A549 (cell line): ENCODE measurements around the gene STEAP1B. TPM values are rescaled to one million over a fixed set of nuclear protein-coding genes. Genes with fewer than 3 reads are reported as not detected.

Experiments
- ATAC-seq, 2 experiments: fragments of 200-7000 bp in 1 of 2; fragments of >200 bp in 1 of 2; cut with Nextera tagmentation in 1 of 2; cut with Tn5 transposase in 1 of 2; 3 replicates each; pipeline versions ENCODE4 v1.8.0 to v1.9.1; 2018 to 2020; ENCODE audit warnings: mild to moderate bottlenecking in 1 of 2, moderate library complexity in 1 of 2
- CTCF ChIA-PET: fragments of 300-600 bp; sonication (Branson Sonifier 250); formaldehyde crosslinking; extraction: SDS; loops from one replicate; lab custom pipeline; 2021; ENCODE audit warnings: antibody characterized with exemption, inconsistent platforms; lab: Yijun Ruan, JAX
- POLR2A ChIA-PET: fragments of 350-600 bp; formaldehyde crosslinking; extraction: SDS; loops from one replicate; lab custom pipeline; 2021; ENCODE audit warnings: antibody characterized with exemption, inconsistent platforms; lab: Yijun Ruan, JAX
- DNase-seq, 2 experiments: peaks; one replicate each; pipeline versions ENCODE4 v3.0.0 to v3.0.0-alpha.2; 2011 to 2016; ENCODE audit warnings: low read depth in 1 of 2, low spot score in 1 of 2
- FAIRE-seq: peaks from 2 replicates; lab custom pipeline; 2011; peaks lifted over from hg19 to GRCh38; lab: Jason Lieb, UNC
- H3K27ac ChIP-seq, 2 experiments: fragments of >200 bp; sonication (Bioruptor Twin); formaldehyde crosslinking; 3 replicates each; pipeline ENCODE4 v1.5.1; 2016 to 2017
- H3K4me1 ChIP-seq: fragments of >200 bp; sonication (Bioruptor Twin); formaldehyde crosslinking; 3 replicates; pipeline ENCODE4 v1.6.1; 2016
- H3K4me2 ChIP-seq: fragments of >200 bp; sonication (Bioruptor Twin); formaldehyde crosslinking; 3 replicates; pipeline ENCODE4 v1.6.1; 2016
- H3K4me3 ChIP-seq: fragments of >200 bp; sonication (Bioruptor Twin); formaldehyde crosslinking; 3 replicates; pipeline ENCODE4 v1.5.1; 2016
- H3K9me3 ChIP-seq: fragments of >200 bp; sonication (Bioruptor Twin); formaldehyde crosslinking; 3 replicates; pipeline ENCODE4 v1.6.1; 2016
- CBX2 ChIP-seq: fragments of 200-600 bp; sonication (generic); IDR thresholded peaks from 2 replicates; pipeline ENCODE4 v1.6.1; 2016; ENCODE audit warnings: low read depth, mild to moderate bottlenecking, borderline replicate concordance
- CEBPB ChIP-seq, 2 experiments: fragments of >200 bp in 1 of 2; sonication (Bioruptor Twin) in 1 of 2; formaldehyde crosslinking in 1 of 2; IDR thresholded peaks; 2 replicates each; pipeline ENCODE4 v1.6.1; 2012 to 2016
- CHD4 ChIP-seq: fragments of 200-600 bp; sonication (generic); IDR thresholded peaks from 2 replicates; pipeline ENCODE4 v1.6.1; 2016; ENCODE audit warnings: antibody characterized with exemption, mild to moderate bottlenecking, borderline replicate concordance
- EHF ChIP-seq: fragments of 250-450 bp; sonication (Bioruptor Pico); IDR thresholded peaks from 2 replicates; pipeline ENCODE4 v1.5.0; 2020; ENCODE audit warnings: mild to moderate bottlenecking
- EP300 ChIP-seq, 2 experiments: fragments of >200 bp; sonication (Bioruptor Twin); formaldehyde crosslinking; IDR thresholded peaks; 2 replicates in 1 of 2; 3 replicates in 1 of 2; pipeline ENCODE4 v1.6.1; 2016 to 2017
- ESRRA ChIP-seq: fragments of 150-350 bp; IDR thresholded peaks from 2 replicates; pipeline ENCODE4 v1.6.1; 2014; ENCODE audit warnings: mild to moderate bottlenecking, low read length, borderline replicate concordance
- HDAC2 ChIP-seq: fragments of 200-600 bp; sonication (generic); IDR thresholded peaks from 2 replicates; pipeline ENCODE4 v1.6.1; 2016
- HEYL ChIP-seq: fragments of 250-450 bp; sonication (Bioruptor Pico); IDR thresholded peaks from 2 replicates; pipeline ENCODE4 v1.8.0; 2021; ENCODE audit warnings: mild to moderate bottlenecking, moderate library complexity
- JUN ChIP-seq, 2 experiments: fragments of >200 bp; sonication (Bioruptor Twin); formaldehyde crosslinking; IDR thresholded peaks; 2 replicates in 1 of 2; 3 replicates in 1 of 2; pipeline ENCODE4 v1.6.1; 2016 to 2017
- MAFK ChIP-seq: fragments of 450-650 bp; IDR thresholded peaks from 2 replicates; pipeline ENCODE4 v1.6.1; 2014; ENCODE audit not compliant: partially characterized antibody
- MAZ ChIP-seq: fragments of 150-350 bp; IDR thresholded peaks from 2 replicates; pipeline ENCODE4 v1.6.1; 2014; ENCODE audit warnings: antibody characterized with exemption, low read depth, low read length, borderline replicate concordance
- MYC ChIP-seq: IDR thresholded peaks from 2 replicates; pipeline ENCODE4 v1.6.1; 2012; ENCODE audit warnings: mild to moderate bottlenecking, inconsistent platforms, low read length, improper control_type of control experiment, borderline replicate concordance
- NFE2L2 ChIP-seq: fragments of 150-350 bp; conservative IDR thresholded peaks from 2 replicates; pipeline ENCODE4 v1.6.1; 2014; ENCODE audit warnings: low read length
- NR3C1 ChIP-seq: fragments of >200 bp; sonication (Bioruptor Twin); formaldehyde crosslinking; IDR thresholded peaks from 3 replicates; pipeline ENCODE4 v1.6.1; 2017
- PBX3 ChIP-seq: IDR thresholded peaks from 2 replicates; pipeline ENCODE4 v1.6.1; 2012
- RAD21 ChIP-seq, 2 experiments: fragments of >200 bp in 1 of 2; sonication (Bioruptor Twin) in 1 of 2; formaldehyde crosslinking in 1 of 2; IDR thresholded peaks in 1 of 2; conservative IDR thresholded peaks in 1 of 2; 2 replicates in 1 of 2; 3 replicates in 1 of 2; pipeline ENCODE4 v1.6.1; 2012 to 2018; ENCODE audit warnings: inconsistent platforms in 1 of 2
- RARB ChIP-seq: fragments of 250-450 bp; sonication (Bioruptor Pico); IDR thresholded peaks from 2 replicates; pipeline ENCODE4 v1.8.0; 2021; ENCODE audit warnings: mild to moderate bottlenecking, moderate library complexity
- REST ChIP-seq: fragments of 200-600 bp; sonication (generic); IDR thresholded peaks from 2 replicates; pipeline ENCODE4 v1.6.1; 2016; ENCODE audit warnings: antibody characterized with exemption, mild to moderate bottlenecking, moderate library complexity
- RFX5 ChIP-seq: fragments of 450-650 bp; IDR thresholded peaks from 2 replicates; pipeline ENCODE4 v1.7.1; 2014; ENCODE audit warnings: antibody characterized with exemption, mild to moderate bottlenecking, moderate library complexity
- RNF2 ChIP-seq: fragments of 200-600 bp; sonication (generic); IDR thresholded peaks from 2 replicates; pipeline ENCODE4 v1.6.1; 2016; ENCODE audit warnings: low read depth, mild to moderate bottlenecking, antibody characterized with exemption, moderate library complexity, borderline replicate concordance
- TFCP2L1 ChIP-seq: fragments of 250-450 bp; sonication (Bioruptor Pico); IDR thresholded peaks from 2 replicates; pipeline ENCODE4 v1.5.0; 2021; ENCODE audit warnings: mild to moderate bottlenecking
- USF2 ChIP-seq: fragments of 450-650 bp; IDR thresholded peaks from 2 replicates; pipeline ENCODE4 v1.6.1; 2014; ENCODE audit warnings: antibody characterized with exemption
- ZNF302 ChIP-seq: fragments of 250-450 bp; sonication (Bioruptor Pico); IDR thresholded peaks from 2 replicates; pipeline ENCODE4 v1.9.0; 2021; ENCODE audit warnings: inconsistent platforms, mild to moderate bottlenecking, moderate library complexity
- ZSCAN20 ChIP-seq: fragments of 250-450 bp; sonication (Bioruptor Pico); IDR thresholded peaks from 2 replicates; pipeline ENCODE4 v1.8.0; 2022; ENCODE audit warnings: mild to moderate bottlenecking, moderate library complexity
- WGBS: methylation state at CpG from one replicate; pipeline ENCODE4 v1.1.6; 2017; ENCODE audit errors: missing lambda C conversion rate; 5-methylcytosine and 5-hydroxymethylcytosine counted together
- polyA plus RNA-seq, 4 experiments: library from polyadenylated mRNA; depleted of rRNA in 3 of 4; stranded (reverse); fragments of >200 nt; fragmentation: RNase III in 1 of 4; extraction: RNeasy Plus Mini Kit Qiagen cat#74134 plus additional on column Dnase treatment in 1 of 4; gene quantifications; 2 replicates in 3 of 4; 3 replicates in 1 of 4; pipeline ENCODE4 v1.2.3, GENCODE V29; 2011 to 2017
- TF ChIP-seq, protein P1 (sequence below): fragments of 150-350 bp; IDR thresholded peaks from 2 replicates; pipeline ENCODE4 v1.6.1; 2014; ENCODE audit warnings: low read depth, mild to moderate bottlenecking, low read length
- TF ChIP-seq, protein P2 (sequence below): fragments of >200 bp; sonication (Bioruptor Twin); formaldehyde crosslinking; IDR thresholded peaks from 2 replicates; pipeline ENCODE4 v1.6.1; 2016

STEAP1B gene
- polyA plus RNA-seq, 2 of the 4 experiments (the other 2 are of a cell fraction): 0.08 to 0.22 TPM

DNA sequence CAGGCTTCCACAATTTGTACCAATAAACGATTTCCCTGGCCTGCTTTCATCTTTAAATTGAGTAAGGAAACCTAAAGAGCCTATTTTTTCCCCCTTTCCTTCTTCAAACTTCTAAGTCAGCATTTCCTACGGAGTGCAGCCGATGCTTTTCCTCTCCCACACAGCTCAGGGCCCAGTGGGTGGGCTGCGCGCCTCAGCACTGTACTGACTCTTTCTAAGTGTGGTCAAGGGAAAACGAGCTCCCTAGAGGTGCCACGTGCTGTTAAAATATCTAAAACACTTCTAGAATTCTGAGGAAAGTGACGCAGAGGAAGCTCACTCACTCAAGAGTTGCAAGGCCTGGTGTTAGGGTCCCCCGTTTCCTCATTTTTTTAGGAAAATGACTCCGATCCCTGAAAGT, 29.0 kb downstream of the STEAP1B start (continued):
- TF ChIP-seq REST: no peak
- TF ChIP-seq TFCP2L1 (CRISPR knock-in tag): no peak
- no peak for TF ChIP-seq HEYL (CRISPR knock-in tag)
- TF ChIP-seq CHD4: no peak
- TF ChIP-seq PBX3: no peak
- no peak for TF ChIP-seq MAFK
- TF ChIP-seq MAZ: no peak

- ATAC-seq (no peak), DNase-seq (no peak), FAIRE-seq (no peak)
- H3K4me2 ChIP-seq: no peak overlapping the region
- no peak overlapping the region for H3K27ac ChIP-seq
- 45% methylated on average over 3 of the region's 3 CpGs for WGBS
- H3K4me1 ChIP-seq: no peaks in the 10 kb centered on the region
- TF ChIP-seq CEBPB (IDR thresholded peaks at IDR 0.05) (no peak), NFE2L2 (no peak), USF2 (no peak), EP300 (IDR thresholded peaks at IDR 0.05) (no peak), MAFK (no peak), HDAC2 (no peak), RARB (CRISPR knock-in tag) (no peak), RFX5 (no peak), JUN (IDR thresholded peaks at IDR 0.05) (no peak), NR3C1 (no peak), ZNF302 (CRISPR knock-in tag) (no peak), HEYL (CRISPR knock-in tag) (no peak)
- TF ChIP-seq, protein P1, sequence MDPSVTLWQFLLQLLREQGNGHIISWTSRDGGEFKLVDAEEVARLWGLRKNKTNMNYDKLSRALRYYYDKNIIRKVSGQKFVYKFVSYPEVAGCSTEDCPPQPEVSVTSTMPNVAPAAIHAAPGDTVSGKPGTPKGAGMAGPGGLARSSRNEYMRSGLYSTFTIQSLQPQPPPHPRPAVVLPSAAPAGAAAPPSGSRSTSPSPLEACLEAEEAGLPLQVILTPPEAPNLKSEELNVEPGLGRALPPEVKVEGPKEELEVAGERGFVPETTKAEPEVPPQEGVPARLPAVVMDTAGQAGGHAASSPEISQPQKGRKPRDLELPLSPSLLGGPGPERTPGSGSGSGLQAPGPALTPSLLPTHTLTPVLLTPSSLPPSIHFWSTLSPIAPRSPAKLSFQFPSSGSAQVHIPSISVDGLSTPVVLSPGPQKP: no peak
- ChIA-PET CTCF (interaction anchor here (1.2 to 1.8 kb wide), 4 partner anchors 9 to 360 kb away, joined by 3 to 8 read pairs (median 3); no protein-coding TSS in a partner anchor), POLR2A (no interaction called here)
- H3K4me3 ChIP-seq: no peak overlapping the region
- no peaks in the 10 kb centered on the region for H3K9me3 ChIP-seq
Observed at GRCh38 chr7:22469371-22470143, 30.4 kb downstream of the STEAP1B start.

GRCh38 chr7:22468609-22469008, 31.4 kb downstream of the STEAP1B start:
- 8% methylated on average over 3 of the region's 3 CpGs for WGBS
- FAIRE-seq: no peak
- H3K27ac ChIP-seq: no peak overlapping the region
- CTCF ChIA-PET: interaction anchor here (0.6 to 1.8 kb wide), 4 partner anchors 11 to 359 kb away, joined by 3 to 8 read pairs (median 3); no protein-coding TSS in a partner anchor
- no peak for DNase-seq
- ATAC-seq: no peak
- H3K4me2 ChIP-seq: no peak overlapping the region
- H3K9me3 ChIP-seq: no peaks in the 10 kb centered on the region
- H3K4me3 ChIP-seq: no peak overlapping the region
- POLR2A ChIA-PET: no interaction called here
- no peaks in the 10 kb centered on the region for H3K4me1 ChIP-seq
- TF ChIP-seq RNF2: no peak
- TF ChIP-seq CBX2: no peak
- TF ChIP-seq ESRRA: no peak
- no peak for TF ChIP-seq USF2
- TF ChIP-seq RARB (CRISPR knock-in tag): no peak
- TF ChIP-seq PBX3: no peak
- TF ChIP-seq RAD21 (conservative IDR thresholded peaks at IDR 0.05 in 1 of 2, IDR thresholded peaks at IDR 0.05 in 1 of 2): no peak
- no peak for TF ChIP-seq ZSCAN20 (CRISPR knock-in tag)
- no peak for TF ChIP-seq MYC
- TF ChIP-seq, protein P2, sequence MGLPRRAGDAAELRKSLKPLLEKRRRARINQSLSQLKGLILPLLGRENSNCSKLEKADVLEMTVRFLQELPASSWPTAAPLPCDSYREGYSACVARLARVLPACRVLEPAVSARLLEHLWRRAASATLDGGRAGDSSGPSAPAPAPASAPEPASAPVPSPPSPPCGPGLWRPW: no peak
- TF ChIP-seq EHF (CRISPR knock-in tag): no peak
